BJ (cell line): Measurements from ENCODE around the gene CSF1. TPM values are rescaled to one million over a fixed set of nuclear protein-coding genes. Genes with fewer than 3 reads are reported as not detected.

Experiments
- CTCF ChIA-PET: fragments of 350-600 bp; formaldehyde crosslinking; extraction: SDS; loops from one replicate; lab custom pipeline; 2021; ENCODE audit warnings: antibody characterized with exemption, inconsistent platforms; lab: Yijun Ruan, JAX
- POLR2A ChIA-PET: fragments of 300-600 bp; sonication (Branson Sonifier 250); formaldehyde crosslinking; extraction: SDS; loops from one replicate; lab custom pipeline; 2021; ENCODE audit warnings: antibody characterized with exemption; lab: Charles Lee
- DNase-seq: peaks from one replicate; pipeline ENCODE4 v3.0.0-alpha.2; 2011; ENCODE audit warnings: low read depth
- H3K27me3 ChIP-seq: 2 replicates; pipeline ENCODE4 v1.6.0; 2011; ENCODE audit warnings: low read length; ENCODE audit not compliant: control insufficient read depth, insufficient read depth
- H3K36me3 ChIP-seq: 2 replicates; pipeline ENCODE4 v1.5.1; 2011; ENCODE audit warnings: low read length; ENCODE audit not compliant: control insufficient read depth, insufficient read depth
- H3K4me3 ChIP-seq: 2 replicates; pipeline ENCODE4 v1.5.1; 2011; ENCODE audit warnings: low read depth, mild to moderate bottlenecking, control low read depth, low read length
- polyA plus RNA-seq: library from polyadenylated mRNA; depleted of rRNA; stranded (reverse); fragments of >200 nt; gene quantifications from 2 replicates; pipeline ENCODE4 v1.2.3, GENCODE V29; 2011
- TF ChIP-seq, protein P1 (sequence below): IDR thresholded peaks from 2 replicates; pipeline ENCODE4 v1.5.1; 2011; ENCODE audit warnings: low read depth, mild to moderate bottlenecking, control low read depth, inconsistent platforms, low read length, moderate library complexity; ENCODE audit not compliant: insufficient read depth

Gene CSF1
- polyA plus RNA-seq, 1 experiment: 48.4 TPM

DNA sequence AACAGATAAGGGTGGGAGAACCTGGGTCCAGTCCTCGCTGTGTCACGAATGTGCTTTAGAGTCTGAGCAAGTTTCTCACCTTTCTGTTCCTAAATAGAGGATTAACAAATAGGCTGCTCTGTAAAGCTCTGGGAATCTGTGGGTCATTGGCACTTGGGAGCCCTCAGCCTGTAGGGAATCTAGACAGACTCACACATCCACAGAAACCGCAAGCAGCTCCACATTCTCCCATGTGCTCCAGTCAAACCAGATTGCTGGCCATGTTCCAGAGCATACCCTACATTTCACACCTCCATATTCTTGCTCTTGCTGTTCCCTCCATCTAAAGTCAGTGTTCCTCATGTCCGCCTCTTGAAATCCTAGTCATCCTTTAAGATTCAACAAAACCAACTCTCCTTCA, 66.1 kb downstream of the CSF1 start:
- ChIA-PET POLR2A (interaction anchor here (0.5 kb wide), 1 partner anchor 164 kb away, joined by 3 read pairs; no protein-coding TSS in a partner anchor), CTCF (interaction anchor here (1.4 to 14.6 kb wide), 5 partner anchors 8 to 195 kb away, joined by 4 to 763 read pairs (median 7); partner anchors contain the start of gene AHCYL1)
- H3K27me3 ChIP-seq: no peaks in the 10 kb centered on the region
- DNase-seq: no peak
- H3K36me3 ChIP-seq: no peaks in the 10 kb centered on the region
- TF ChIP-seq, protein P1, sequence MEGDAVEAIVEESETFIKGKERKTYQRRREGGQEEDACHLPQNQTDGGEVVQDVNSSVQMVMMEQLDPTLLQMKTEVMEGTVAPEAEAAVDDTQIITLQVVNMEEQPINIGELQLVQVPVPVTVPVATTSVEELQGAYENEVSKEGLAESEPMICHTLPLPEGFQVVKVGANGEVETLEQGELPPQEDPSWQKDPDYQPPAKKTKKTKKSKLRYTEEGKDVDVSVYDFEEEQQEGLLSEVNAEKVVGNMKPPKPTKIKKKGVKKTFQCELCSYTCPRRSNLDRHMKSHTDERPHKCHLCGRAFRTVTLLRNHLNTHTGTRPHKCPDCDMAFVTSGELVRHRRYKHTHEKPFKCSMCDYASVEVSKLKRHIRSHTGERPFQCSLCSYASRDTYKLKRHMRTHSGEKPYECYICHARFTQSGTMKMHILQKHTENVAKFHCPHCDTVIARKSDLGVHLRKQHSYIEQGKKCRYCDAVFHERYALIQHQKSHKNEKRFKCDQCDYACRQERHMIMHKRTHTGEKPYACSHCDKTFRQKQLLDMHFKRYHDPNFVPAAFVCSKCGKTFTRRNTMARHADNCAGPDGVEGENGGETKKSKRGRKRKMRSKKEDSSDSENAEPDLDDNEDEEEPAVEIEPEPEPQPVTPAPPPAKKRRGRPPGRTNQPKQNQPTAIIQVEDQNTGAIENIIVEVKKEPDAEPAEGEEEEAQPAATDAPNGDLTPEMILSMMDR: no peak
- H3K4me3 ChIP-seq: no peak overlapping the region

GRCh38 chr1:109977225-109977624, 66.6 kb downstream of the CSF1 start:
- TF ChIP-seq, protein P1: no peak
- no peak for DNase-seq
- Histone ChIP-seq H3K27me3 (no peaks in the 10 kb centered on the region), H3K4me3 (no peak overlapping the region), H3K36me3 (no peaks in the 10 kb centered on the region)
- CTCF ChIA-PET: interaction anchor here (0.6 to 14.6 kb wide), 6 partner anchors 18 to 196 kb away, joined by 3 to 763 read pairs (median 4); no protein-coding TSS in a partner anchor
- POLR2A ChIA-PET: no interaction called here

DNA sequence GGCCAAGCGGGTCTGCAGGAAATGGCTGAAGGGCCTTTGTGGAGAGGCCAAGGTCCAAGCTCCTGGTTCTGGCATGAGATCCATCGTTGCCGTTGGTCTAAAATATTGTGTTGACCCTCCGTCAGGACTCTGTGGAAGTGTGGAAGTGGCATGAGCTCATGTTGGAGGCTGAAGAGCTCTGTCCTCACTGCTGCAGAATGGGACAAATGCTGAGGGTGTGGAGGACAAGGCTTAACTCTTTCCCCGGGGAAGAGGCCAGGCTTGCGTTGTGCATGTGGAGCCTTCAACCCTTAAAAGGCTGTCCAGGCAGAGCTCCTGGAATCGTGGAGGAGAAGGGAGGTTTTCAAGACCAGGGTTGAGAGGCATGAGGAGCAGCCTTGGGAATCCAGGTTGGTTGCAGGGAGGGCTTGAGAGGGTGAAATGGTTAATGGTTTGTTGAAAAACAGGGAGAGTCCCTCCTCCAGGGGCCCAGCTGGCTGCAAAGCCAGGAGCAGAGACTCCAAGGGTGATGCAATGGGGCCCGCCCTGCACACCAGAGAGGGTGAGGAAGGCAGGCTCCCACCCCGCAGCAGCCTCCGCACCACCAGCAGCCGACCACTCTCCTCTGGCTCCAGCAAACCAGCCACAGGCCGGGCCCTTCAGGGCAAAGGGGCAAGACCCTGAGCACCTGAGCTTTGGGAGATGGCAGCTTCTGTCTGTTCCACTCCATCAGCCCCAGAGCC, 67.2 kb downstream of the CSF1 start:
- Histone ChIP-seq H3K36me3 (no peaks in the 10 kb centered on the region), H3K4me3 (no peak overlapping the region), H3K27me3 (no peaks in the 10 kb centered on the region)
- ChIA-PET POLR2A (no interaction called here), CTCF (interaction anchor here (0.6 to 14.6 kb wide), 6 partner anchors 18 to 197 kb away, joined by 3 to 763 read pairs (median 4); no protein-coding TSS in a partner anchor)
- TF ChIP-seq, protein P1: no peak
- no peak for DNase-seq

GRCh38 chr1:109978761-109979488, 68.3 kb downstream of the CSF1 start:
- ChIA-PET POLR2A (no interaction called here), CTCF (interaction anchor here (0.6 to 14.6 kb wide), 9 partner anchors 19 to 435 kb away, joined by 3 to 763 read pairs (median 4); no protein-coding TSS in a partner anchor)
- no peak overlapping the region for H3K4me3 ChIP-seq
- no peaks in the 10 kb centered on the region for H3K27me3 ChIP-seq
- TF ChIP-seq, protein P1: no peak
- H3K36me3 ChIP-seq: no peaks in the 10 kb centered on the region
- no peak for DNase-seq

DNA sequence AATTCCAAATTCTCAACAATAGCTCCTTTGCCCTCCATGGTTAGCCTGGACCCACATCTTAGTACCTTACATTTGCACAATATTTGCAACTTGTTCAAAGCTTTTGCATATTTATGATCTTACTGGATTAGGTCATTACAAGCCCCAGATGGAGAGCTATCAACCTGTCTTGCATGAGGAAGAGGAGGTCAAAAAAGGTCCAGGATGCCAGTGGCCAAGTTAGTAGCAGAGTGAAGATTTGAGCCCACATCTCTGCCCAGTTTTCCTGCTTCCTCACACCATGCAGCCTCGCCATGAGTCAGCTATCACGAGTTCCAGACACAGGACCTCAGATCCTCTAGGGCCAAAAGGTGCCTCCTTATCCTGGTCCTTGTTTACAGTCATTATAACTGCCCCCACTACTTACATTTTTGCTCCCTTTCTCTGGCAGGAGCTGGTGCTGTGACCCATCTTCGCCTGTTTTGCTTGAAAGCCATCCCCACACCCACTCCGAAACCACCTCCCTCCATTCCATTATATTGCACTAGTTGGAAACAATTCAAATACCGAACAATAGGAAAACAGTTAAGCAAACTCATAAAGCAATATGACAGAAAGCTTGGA, 68.9 kb downstream of the CSF1 start:
- CTCF ChIA-PET: interaction anchor here (0.6 to 14.6 kb wide), 10 partner anchors 20 to 436 kb away, joined by 3 to 763 read pairs (median 4); no protein-coding TSS in a partner anchor
- no peaks in the 10 kb centered on the region for H3K27me3 ChIP-seq
- POLR2A ChIA-PET: no interaction called here
- DNase-seq: no peak
- no peak overlapping the region for H3K4me3 ChIP-seq
- no peaks in the 10 kb centered on the region for H3K36me3 ChIP-seq
- TF ChIP-seq, protein P1: no peak
